SW480 (cell line): ENCODE data around the gene CDH13.

Experiments used
- DNase-seq: peaks from one replicate; pipeline ENCODE4 v3.0.0-alpha.2; 2016; ENCODE audit warnings: low spot score

The CDH13 gene

GRCh38 chr16:83807710-83808572, 1181.2 kb downstream of the CDH13 start, which contains the start of gene HSBP1:
Gene HSBP1, plus strand, starts transcription at chr16:83807978. Its CDS starts 99 bp downstream, at chr16:83808077.
- DNase-seq: peak; percentile 88

- DNase-seq: no peak
These were observed 1181.8 kb downstream of the CDH13 start for GRCh38 chr16:83808573-83809014.

- no peak for DNase-seq
These were observed 1182.3 kb downstream of the CDH13 start for GRCh38 chr16:83809092-83809491.

- DNase-seq: no peak
These were observed 1184.1 kb downstream of the CDH13 start for GRCh38 chr16:83810901-83811300.

- DNase-seq: peak; percentile 42
These were observed 1187.3 kb downstream of the CDH13 start for GRCh38 chr16:83813823-83814658.

- no peak for DNase-seq
These were observed 1187.9 kb downstream of the CDH13 start for GRCh38 chr16:83814659-83814985.

- peak; percentile 54 for DNase-seq
These were observed 1190.3 kb downstream of the CDH13 start for GRCh38 chr16:83817022-83817421.

GRCh38 chr16:83818276-83818675, 1191.5 kb downstream of the CDH13 start:
- no peak for DNase-seq

GRCh38 chr16:83819361-83819760, 1192.6 kb downstream of the CDH13 start:
- DNase-seq: no peak

GRCh38 chr16:83826146-83826913, 1199.6 kb downstream of the CDH13 start:
- DNase-seq: peak; percentile 76

- no peak for DNase-seq
These were observed 1203.5 kb downstream of the CDH13 start for GRCh38 chr16:83830091-83830768.

GRCh38 chr16:83830769-83831455, 1204.1 kb downstream of the CDH13 start:
- DNase-seq: no peak

- DNase-seq: no peak
These were observed 1204.8 kb downstream of the CDH13 start for GRCh38 chr16:83831456-83831987.

- DNase-seq: no peak
These were observed 1207.2 kb downstream of the CDH13 start for GRCh38 chr16:83833921-83834320.

- peak; percentile 77 for DNase-seq
These were observed 1209.1 kb downstream of the CDH13 start for GRCh38 chr16:83835586-83836566.

- no peak for DNase-seq
These were observed 1210.8 kb downstream of the CDH13 start for GRCh38 chr16:83837566-83837965.

- no peak for DNase-seq
These were observed 1211.4 kb downstream of the CDH13 start for GRCh38 chr16:83838151-83838550.

- DNase-seq: no peak
These were observed 1212.8 kb downstream of the CDH13 start for GRCh38 chr16:83839561-83839960.

GRCh38 chr16:83840060-83840617, 1213.4 kb downstream of the CDH13 start:
- DNase-seq: no peak
